ENCODE results near the gene ABCC3.

GRCh38 chr17:50668838-50669581 lies 34.3 kb downstream of the ABCC3 start:
- TF ChIP-seq CTCF (IDR thresholded peaks at IDR 0.05) = no peak
- no peak for TF ChIP-seq ZFX (IDR thresholded peaks at IDR 0.05; ENCODE audit: borderline replicate concordance)

Measured in 22Rv1 (cell line).